ENCODE measurements around the gene LPIN3.

Gene LPIN3

GRCh38 chr20:41360831-41361756 is 20.5 kb downstream of the LPIN3 start:
- Histone ChIP-seq H3K9ac (no peak overlapping the region), H3K27me3 (ENCODE audit: control insufficient read depth, insufficient read depth, low read length) (no peaks in the 10 kb centered on the region), H3K9me3 (ENCODE audit: control insufficient read depth, low read length) (no peaks in the 10 kb centered on the region), H2AFZ (no peak overlapping the region), H3K4me2 (ENCODE audit: low read length) (no peak overlapping the region), H3K4me1 (peaks cover 8% of the 10 kb centered on the region), H3K27ac (no peak overlapping the region), H3K79me2 (no peaks in the 10 kb centered on the region), H3K36me3 (ENCODE audit: control insufficient read depth, insufficient read depth, low read length) (no peaks in the 10 kb centered on the region), H3K4me3 (ENCODE audit: low read depth, low read length) (no peak overlapping the region)
- TF ChIP-seq CTCF (IDR thresholded peaks at IDR 0.05) = no peak

- TF ChIP-seq CTCF (IDR thresholded peaks at IDR 0.05) = no peak
- H3K9ac ChIP-seq = no peak overlapping the region
- H3K79me2 ChIP-seq = no peaks in the 10 kb centered on the region
- H3K27ac ChIP-seq = no peak overlapping the region
- no peaks in the 10 kb centered on the region for H3K36me3 ChIP-seq (ENCODE audit: control insufficient read depth, insufficient read depth, low read length)
- H3K4me1 ChIP-seq = peaks cover 8% of the 10 kb centered on the region
- H3K4me3 ChIP-seq (ENCODE audit: low read depth, low read length) = no peak overlapping the region
- H3K27me3 ChIP-seq (ENCODE audit: control insufficient read depth, insufficient read depth, low read length) = no peaks in the 10 kb centered on the region
- H3K9me3 ChIP-seq (ENCODE audit: control insufficient read depth, low read length) = no peaks in the 10 kb centered on the region
- no peak overlapping the region for H2AFZ ChIP-seq
- H3K4me2 ChIP-seq (ENCODE audit: low read length) = no peak overlapping the region
These were observed 21.4 kb downstream of the LPIN3 start for GRCh38 chr20:41361757-41362747.

- Histone ChIP-seq H3K79me2 (no peaks in the 10 kb centered on the region), H3K27ac (no peak overlapping the region), H3K9ac (no peak overlapping the region), H3K27me3 (ENCODE audit: control insufficient read depth, insufficient read depth, low read length) (no peaks in the 10 kb centered on the region), H3K4me3 (ENCODE audit: low read depth, low read length) (no peak overlapping the region), H3K9me3 (ENCODE audit: control insufficient read depth, low read length) (no peaks in the 10 kb centered on the region), H2AFZ (no peak overlapping the region), H3K36me3 (ENCODE audit: control insufficient read depth, insufficient read depth, low read length) (no peaks in the 10 kb centered on the region), H3K4me1 (peaks cover 8% of the 10 kb centered on the region), H3K4me2 (ENCODE audit: low read length) (no peak overlapping the region)
- TF ChIP-seq CTCF (IDR thresholded peaks at IDR 0.05) = no peak
These were observed 22.1 kb downstream of the LPIN3 start for GRCh38 chr20:41362748-41363140.

GRCh38 chr20:41363601-41364000 is 23.0 kb downstream of the LPIN3 start:
- TF ChIP-seq CTCF (IDR thresholded peaks at IDR 0.05) = no peak
- Histone ChIP-seq H3K36me3 (ENCODE audit: control insufficient read depth, insufficient read depth, low read length) (no peaks in the 10 kb centered on the region), H3K27ac (no peak overlapping the region), H3K9me3 (ENCODE audit: control insufficient read depth, low read length) (no peaks in the 10 kb centered on the region), H3K27me3 (ENCODE audit: control insufficient read depth, insufficient read depth, low read length) (no peaks in the 10 kb centered on the region), H3K4me1 (peaks cover 8% of the 10 kb centered on the region), H2AFZ (no peak overlapping the region), H3K79me2 (no peaks in the 10 kb centered on the region), H3K9ac (no peak overlapping the region), H3K4me2 (ENCODE audit: low read length) (no peak overlapping the region), H3K4me3 (ENCODE audit: low read depth, low read length) (no peak overlapping the region)

Data from parathyroid adenoma (tissue), 2 donors.